Breast epithelium (tissue), 4 donors: ENCODE measurements around the gene PRDX2. TPM values are rescaled to one million over a fixed set of nuclear protein-coding genes. Genes with fewer than 3 reads are reported as not detected.
"Not testable (repeated sequence)": the region's sequence is repeated elsewhere in the genome, so short reads cannot be mapped to it uniquely, and the experiment has no call there.

Experiments used
- DNase-seq, 2 donors: peaks; one replicate each; pipeline ENCODE4 v3.0.0-alpha.2; 2019; ENCODE audit warnings: low spot score in 2 of 2
- H3K27ac ChIP-seq, 2 donors: fragments of 200-600 bp; sonication (generic) in 1 of 2; one replicate each; pipeline ENCODE4 v1.5.1; 2016 to 2019; ENCODE audit warnings: mild to moderate bottlenecking in 1 of 2
- H3K27me3 ChIP-seq, 2 donors: fragments of 200-600 bp; sonication (generic) in 1 of 2; one replicate each; pipeline versions ENCODE4 v1.5.1 to v1.6.0; 2017 to 2019; ENCODE audit warnings: control low read depth in 1 of 2, mild to moderate bottlenecking in 1 of 2
- H3K36me3 ChIP-seq: fragments of 200-600 bp; one replicate; pipeline ENCODE4 v1.5.1; 2019
- H3K4me1 ChIP-seq, 2 donors: fragments of 200-600 bp; sonication (generic); one replicate each; pipeline ENCODE4 v1.5.1; 2016 to 2019; ENCODE audit warnings: control low read depth in 1 of 2
- H3K4me3 ChIP-seq, 3 donors: fragments of 200-600 bp; sonication (generic); 1 replicate in 2 of 3; 2 replicates in 1 of 3; pipeline ENCODE4 v1.5.1; 2016 to 2019; ENCODE audit warnings: mild to moderate bottlenecking in 3 of 3, moderate library complexity in 2 of 3
- H3K9me3 ChIP-seq, 2 donors: fragments of 200-600 bp; sonication (generic) in 1 of 2; one replicate each; pipeline ENCODE4 v1.5.1; 2016 to 2019; ENCODE audit warnings: control low read depth in 1 of 2
- CTCF ChIP-seq, 3 donors: fragments of 450-650 bp; IDR thresholded peaks; one replicate each; pipeline ENCODE4 v1.5.1; 2016 to 2017; ENCODE audit warnings: antibody characterized with exemption in 3 of 3, mild to moderate bottlenecking in 3 of 3, moderate library complexity in 3 of 3
- POLR2A ChIP-seq: fragments of 450-650 bp; IDR thresholded peaks from one replicate; pipeline ENCODE4 v1.6.1; 2016; ENCODE audit warnings: antibody characterized with exemption, mild to moderate bottlenecking, moderate library complexity
- POLR2AphosphoS5 ChIP-seq, 3 donors: sonication (generic); formaldehyde crosslinking; IDR thresholded peaks; one replicate each; pipeline ENCODE4 v1.6.1; 2017; ENCODE audit warnings: antibody characterized with exemption in 3 of 3
- intact Hi-C: fragments of 100-400 bp; cut with DNase I; formaldehyde crosslinking; loops from one replicate; pipeline ENCODE4 v1.15.1; 2023; ENCODE audit warnings: low total_unique reads
- total RNA-seq, 3 donors: library from RNA; depleted of rRNA; stranded (reverse); fragments of >200 nt; gene quantifications; one replicate each; pipeline ENCODE4 v1.1.0, GENCODE V29; 2016

PRDX2 gene
- total RNA-seq, result 100 to 1,000 TPM; 150 to 199 (median 199) TPM

- Histone ChIP-seq H3K27me3 (no peaks in the 10 kb centered on the region), H3K9me3 (no peaks in the 10 kb centered on the region), H3K4me1 (peaks cover 0 to 7% of the 10 kb centered on the region in 2 donors), H3K27ac (peak within 1 kb of the TSS; percentile 74 to 87), H3K36me3 (no peaks in the 10 kb centered on the region), H3K4me3 (peak within 1 kb of the TSS; percentile 77 to 96 (median 89))
- peak in 1 of 2 donors; percentile 76 for DNase-seq
- intact Hi-C loops, result no loop called here
- TF ChIP-seq POLR2AphosphoS5 (IDR thresholded peaks at IDR 0.05) (peak; percentile 70 to 83 (median 83)), CTCF (IDR thresholded peaks at IDR 0.05) (peak in 1 of 3 donors; percentile 13), POLR2A (peak; percentile 51)
Measured at GRCh38 chr19:12801466-12802266, at the start of gene PRDX2, which contains the start of gene THSD8. TSS of gene PRDX2 (minus strand) at chr19:12801800. CDS start at chr19:12801261, 539 bp downstream. TSS of gene THSD8 (plus strand) at chr19:12802069. CDS start at chr19:12802072, 3 bp downstream.

- intact Hi-C loops, result loop anchor here (10.0 kb wide), 1 partner anchor 83 kb away; no protein-coding TSS in a partner anchor
- peaks cover 0 to 19% of the 10 kb centered on the region in 2 donors for H3K27me3 ChIP-seq
Measured at GRCh38 chr19:12847159-12848139, 45.8 kb upstream of the PRDX2 start.

GRCh38 chr19:12846613-12847012, 45.0 kb upstream of the PRDX2 start:
- not testable (repeated sequence) for DNase-seq, H3K27ac ChIP-seq, H3K36me3 ChIP-seq, H3K4me3 ChIP-seq, H3K9me3 ChIP-seq, H3K4me1 ChIP-seq
- H3K27me3 ChIP-seq, result peaks cover 0 to 26% of the 10 kb centered on the region in 2 donors
- intact Hi-C loops, result loop anchor here (10.0 kb wide), 1 partner anchor 82 kb away; no protein-coding TSS in a partner anchor

More at GRCh38 chr19:12847159-12848139, 45.8 kb upstream of the PRDX2 start:
- TF ChIP-seq CTCF (IDR thresholded peaks at IDR 0.05) (peak; percentile 96 to 99 (median 98)), POLR2AphosphoS5 (IDR thresholded peaks at IDR 0.05) (peak in 2 of 3 donors; percentile 57 to 64), POLR2A (no peak)
- H3K9me3 ChIP-seq, result no peaks in the 10 kb centered on the region
- no peaks in the 10 kb centered on the region for H3K36me3 ChIP-seq
- DNase-seq, result peak; percentile 74 to 85
- peaks cover 0 to 5% of the 10 kb centered on the region in 2 donors for H3K4me1 ChIP-seq
- peak overlapping the region in 2 of 3 donors; percentile 33 to 57 for H3K4me3 ChIP-seq
- no peak overlapping the region for H3K27ac ChIP-seq

- Histone ChIP-seq H3K36me3 (no peaks in the 10 kb centered on the region), H3K4me1 (peaks cover 0 to 5% of the 10 kb centered on the region in 2 donors), H3K9me3 (no peaks in the 10 kb centered on the region), H3K4me3 (no peak overlapping the region), H3K27ac (no peak overlapping the region), H3K27me3 (peaks cover 4 to 51% of the 10 kb centered on the region in 2 donors)
- TF ChIP-seq CTCF (IDR thresholded peaks at IDR 0.05), result no peak
- no peak for TF ChIP-seq POLR2AphosphoS5 (IDR thresholded peaks at IDR 0.05)
- TF ChIP-seq POLR2A, result no peak
- no peak for DNase-seq
- intact Hi-C loops, result loop anchor here (10.0 kb wide), 1 partner anchor 79 kb away; no protein-coding TSS in a partner anchor
Measured at GRCh38 chr19:12843999-12844732, 42.6 kb upstream of the PRDX2 start.
